Lower leg skin (tissue), 3 donors: ENCODE data around the gene SLC35B2.

Experiments used
- POLR2A ChIP-seq, 2 donors: fragments of 450-650 bp; IDR thresholded peaks; one replicate each; pipeline ENCODE4 v1.6.1; 2016 to 2017; ENCODE audit warnings: antibody characterized with exemption in 2 of 2, mild to moderate bottlenecking in 1 of 2, moderate library complexity in 1 of 2
- TF ChIP-seq, protein P1 (sequence below), 3 donors: fragments of 450-650 bp; IDR thresholded peaks; one replicate each; pipeline ENCODE4 v1.5.1; 2016; ENCODE audit warnings: antibody characterized with exemption in 3 of 3, mild to moderate bottlenecking in 3 of 3, moderate library complexity in 2 of 3

DNA sequence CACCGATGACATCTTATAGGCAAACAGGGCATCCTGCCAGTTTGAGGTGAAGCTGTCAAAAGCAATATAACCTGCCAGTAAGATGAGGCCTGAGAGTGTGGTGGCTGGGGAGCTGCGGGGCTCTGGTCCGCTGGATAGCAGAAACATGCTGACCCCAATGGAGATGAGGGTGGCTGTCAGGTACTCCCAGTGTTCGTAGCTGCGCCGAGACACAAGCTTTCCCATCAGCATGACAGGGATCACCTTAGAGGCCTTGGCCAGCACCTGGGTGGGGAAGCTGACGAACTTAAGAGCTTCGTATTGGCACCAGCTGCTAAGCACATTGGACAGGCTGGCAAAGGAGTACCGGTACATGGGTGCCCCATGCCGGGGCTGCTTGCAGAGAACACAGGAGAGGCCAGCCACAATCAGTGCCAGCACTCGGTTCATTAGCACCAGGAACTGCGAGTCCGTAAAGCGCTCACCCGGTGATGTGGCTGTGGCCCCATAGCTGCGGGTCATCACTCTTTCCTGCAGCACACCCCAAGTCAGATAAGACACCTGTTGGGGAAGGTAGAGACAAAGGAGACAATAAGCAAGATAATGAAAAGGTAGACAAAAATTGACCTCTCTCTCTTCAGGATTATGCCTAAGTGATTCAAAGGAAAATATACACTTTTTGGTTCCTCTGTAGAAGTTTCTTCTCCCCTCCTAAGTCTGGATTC is 2.1 kb downstream of the SLC35B2 start:
- no peak for TF ChIP-seq POLR2A (IDR thresholded peaks at IDR 0.05)
- TF ChIP-seq, protein P1, sequence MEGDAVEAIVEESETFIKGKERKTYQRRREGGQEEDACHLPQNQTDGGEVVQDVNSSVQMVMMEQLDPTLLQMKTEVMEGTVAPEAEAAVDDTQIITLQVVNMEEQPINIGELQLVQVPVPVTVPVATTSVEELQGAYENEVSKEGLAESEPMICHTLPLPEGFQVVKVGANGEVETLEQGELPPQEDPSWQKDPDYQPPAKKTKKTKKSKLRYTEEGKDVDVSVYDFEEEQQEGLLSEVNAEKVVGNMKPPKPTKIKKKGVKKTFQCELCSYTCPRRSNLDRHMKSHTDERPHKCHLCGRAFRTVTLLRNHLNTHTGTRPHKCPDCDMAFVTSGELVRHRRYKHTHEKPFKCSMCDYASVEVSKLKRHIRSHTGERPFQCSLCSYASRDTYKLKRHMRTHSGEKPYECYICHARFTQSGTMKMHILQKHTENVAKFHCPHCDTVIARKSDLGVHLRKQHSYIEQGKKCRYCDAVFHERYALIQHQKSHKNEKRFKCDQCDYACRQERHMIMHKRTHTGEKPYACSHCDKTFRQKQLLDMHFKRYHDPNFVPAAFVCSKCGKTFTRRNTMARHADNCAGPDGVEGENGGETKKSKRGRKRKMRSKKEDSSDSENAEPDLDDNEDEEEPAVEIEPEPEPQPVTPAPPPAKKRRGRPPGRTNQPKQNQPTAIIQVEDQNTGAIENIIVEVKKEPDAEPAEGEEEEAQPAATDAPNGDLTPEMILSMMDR (IDR thresholded peaks at IDR 0.05), result no peak
